Subcutaneous adipose tissue (tissue), 4 donors: Measurements from ENCODE around the gene HBA2. TPM values are rescaled to one million over a fixed set of nuclear protein-coding genes. Genes with fewer than 3 reads are reported as not detected.
"Not testable (repeated sequence)": the region's sequence is repeated elsewhere in the genome, so short reads cannot be mapped to it uniquely, and the experiment has no call there.

ENCODE experiments used
- total RNA-seq, 4 donors: library from RNA; depleted of rRNA; stranded (reverse); fragments of >200 nt; gene quantifications; one replicate each; pipeline ENCODE4 v1.1.0, GENCODE V29; 2016
- TF ChIP-seq, protein P1 (sequence below): fragments of 450-650 bp; IDR thresholded peaks from one replicate; pipeline ENCODE4 v1.5.1; 2016; ENCODE audit warnings: low read depth, mild to moderate bottlenecking, control low read depth, antibody characterized with exemption, moderate library complexity

Gene HBA2
- total RNA-seq, 4 donors from 2014 or later = 25.2 to 313 (median 90.4) TPM

DNA sequence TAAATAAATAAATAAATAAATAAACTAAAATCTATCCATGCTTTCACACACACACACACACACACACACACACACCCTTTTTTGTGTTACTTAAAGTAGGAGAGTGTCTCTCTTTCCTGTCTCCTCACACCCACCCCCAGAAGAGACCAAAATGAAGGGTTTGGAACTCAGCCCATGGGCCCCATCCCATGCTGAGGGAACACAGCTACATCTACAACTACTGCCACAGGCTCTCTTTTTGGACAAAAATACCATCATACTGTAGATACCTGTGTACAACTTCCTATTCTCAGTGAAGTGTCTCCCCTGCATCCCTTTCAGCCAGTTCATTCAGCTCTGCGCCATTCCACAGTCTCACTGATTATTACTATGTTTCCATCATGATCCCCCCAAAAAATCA lies 1.9 kb upstream of the HBA2 start:
- TF ChIP-seq, protein P1, sequence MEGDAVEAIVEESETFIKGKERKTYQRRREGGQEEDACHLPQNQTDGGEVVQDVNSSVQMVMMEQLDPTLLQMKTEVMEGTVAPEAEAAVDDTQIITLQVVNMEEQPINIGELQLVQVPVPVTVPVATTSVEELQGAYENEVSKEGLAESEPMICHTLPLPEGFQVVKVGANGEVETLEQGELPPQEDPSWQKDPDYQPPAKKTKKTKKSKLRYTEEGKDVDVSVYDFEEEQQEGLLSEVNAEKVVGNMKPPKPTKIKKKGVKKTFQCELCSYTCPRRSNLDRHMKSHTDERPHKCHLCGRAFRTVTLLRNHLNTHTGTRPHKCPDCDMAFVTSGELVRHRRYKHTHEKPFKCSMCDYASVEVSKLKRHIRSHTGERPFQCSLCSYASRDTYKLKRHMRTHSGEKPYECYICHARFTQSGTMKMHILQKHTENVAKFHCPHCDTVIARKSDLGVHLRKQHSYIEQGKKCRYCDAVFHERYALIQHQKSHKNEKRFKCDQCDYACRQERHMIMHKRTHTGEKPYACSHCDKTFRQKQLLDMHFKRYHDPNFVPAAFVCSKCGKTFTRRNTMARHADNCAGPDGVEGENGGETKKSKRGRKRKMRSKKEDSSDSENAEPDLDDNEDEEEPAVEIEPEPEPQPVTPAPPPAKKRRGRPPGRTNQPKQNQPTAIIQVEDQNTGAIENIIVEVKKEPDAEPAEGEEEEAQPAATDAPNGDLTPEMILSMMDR = no peak

DNA sequence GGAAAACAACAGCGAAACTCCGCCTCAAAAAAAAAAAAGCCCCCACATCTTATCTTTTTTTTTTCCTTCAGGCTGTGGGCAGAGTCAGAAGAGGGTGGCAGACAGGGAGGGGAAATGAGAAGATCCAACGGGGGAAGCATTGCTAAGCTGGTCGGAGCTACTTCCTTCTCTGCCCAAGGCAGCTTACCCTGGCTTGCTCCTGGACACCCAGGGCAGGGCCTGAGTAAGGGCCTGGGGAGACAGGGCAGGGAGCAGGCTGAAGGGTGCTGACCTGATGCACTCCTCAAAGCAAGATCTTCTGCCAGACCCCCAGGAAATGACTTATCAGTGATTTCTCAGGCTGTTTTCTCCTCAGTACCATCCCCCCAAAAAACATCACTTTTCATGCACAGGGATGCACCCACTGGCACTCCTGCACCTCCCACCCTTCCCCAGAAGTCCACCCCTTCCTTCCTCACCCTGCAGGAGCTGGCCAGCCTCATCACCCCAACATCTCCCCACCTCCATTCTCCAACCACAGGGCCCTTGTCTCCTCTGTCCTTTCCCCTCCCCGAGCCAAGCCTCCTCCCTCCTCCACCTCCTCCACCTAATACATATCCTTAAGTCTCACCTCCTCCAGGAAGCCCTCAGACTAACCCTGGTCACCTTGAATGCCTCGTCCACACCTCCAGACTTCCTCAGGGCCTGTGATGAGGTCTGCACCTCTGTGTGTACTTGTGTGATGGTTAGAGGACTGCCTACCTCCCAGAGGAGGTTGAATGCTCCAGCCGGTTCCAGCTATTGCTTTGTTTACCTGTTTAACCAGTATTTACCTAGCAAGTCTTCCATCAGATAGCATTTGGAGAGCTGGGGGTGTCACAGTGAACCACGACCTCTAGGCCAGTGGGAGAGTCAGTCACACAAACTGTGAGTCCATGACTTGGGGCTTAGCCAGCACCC lies 2.6 kb downstream of the HBA2 start:
- TF ChIP-seq, protein P1 = no peak

- TF ChIP-seq, protein P1 = not testable (repeated sequence)
Observed at GRCh38 chr16:176477-177382, 4.1 kb downstream of the HBA2 start, which contains the start of gene HBA1. HBA1 (plus strand) TSS chr16:176680; CDS start chr16:176717, 37 bp downstream.

- TF ChIP-seq, protein P1 = no peak
Observed at GRCh38 chr16:177394-177822, 4.7 kb downstream of the HBA2 start.

- TF ChIP-seq, protein P1 = no peak
Observed at GRCh38 chr16:177981-178667, 5.4 kb downstream of the HBA2 start.

DNA sequence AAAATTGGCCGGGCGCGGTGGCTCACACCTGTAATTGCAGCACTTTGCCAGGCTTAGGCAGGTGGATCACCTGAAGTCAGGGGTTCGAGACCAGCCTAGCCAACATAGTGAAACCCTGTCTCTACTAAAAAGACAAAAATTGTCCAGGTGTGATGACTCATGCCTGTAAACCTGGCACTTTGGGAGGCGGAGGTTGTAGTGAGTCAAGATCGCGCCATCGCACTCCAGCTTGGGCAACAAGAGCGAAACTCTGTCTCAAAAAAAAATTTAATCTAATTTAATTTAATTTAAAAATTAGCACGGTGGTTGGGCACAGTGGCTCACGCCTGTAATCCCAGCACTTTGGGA lies 6.0 kb downstream of the HBA2 start:
- TF ChIP-seq, protein P1 = no peak
